GM04503 (cell line): ENCODE results near the gene DPYSL4.

Experiments used
- DNase-seq: peaks from one replicate; pipeline ENCODE4 v3.0.0-alpha.2; 2012; ENCODE audit warnings: low read depth

The DPYSL4 gene

GRCh38 chr10:132163826-132164515 is 22.8 kb upstream of the DPYSL4 start:
- no peak for DNase-seq

- DNase-seq, result no peak
Observed at GRCh38 chr10:132164761-132165278, 21.9 kb upstream of the DPYSL4 start.

- DNase-seq, result no peak
Observed at GRCh38 chr10:132165416-132165980, 21.2 kb upstream of the DPYSL4 start.

GRCh38 chr10:132166216-132166950 is 20.4 kb upstream of the DPYSL4 start:
- no peak for DNase-seq

GRCh38 chr10:132167041-132167674 is 19.6 kb upstream of the DPYSL4 start:
- DNase-seq, result no peak

- no peak for DNase-seq
Observed at GRCh38 chr10:132167976-132168375, 18.8 kb upstream of the DPYSL4 start.

GRCh38 chr10:132168571-132169030 is 18.1 kb upstream of the DPYSL4 start:
- DNase-seq, result no peak

- no peak for DNase-seq
Observed at GRCh38 chr10:132169031-132169765, 17.6 kb upstream of the DPYSL4 start.

GRCh38 chr10:132169766-132170560 is 16.8 kb upstream of the DPYSL4 start:
- no peak for DNase-seq

- no peak for DNase-seq
Observed at GRCh38 chr10:132170561-132171361, 16.0 kb upstream of the DPYSL4 start.

GRCh38 chr10:132172091-132173066 is 14.4 kb upstream of the DPYSL4 start:
- no peak for DNase-seq

- DNase-seq, result no peak
Observed at GRCh38 chr10:132173185-132173584, 13.6 kb upstream of the DPYSL4 start.

- DNase-seq, result no peak
Observed at GRCh38 chr10:132174237-132174636, 12.5 kb upstream of the DPYSL4 start.

GRCh38 chr10:132175408-132175807 is 11.3 kb upstream of the DPYSL4 start:
- no peak for DNase-seq

- no peak for DNase-seq
Observed at GRCh38 chr10:132175907-132176581, 10.7 kb upstream of the DPYSL4 start.

- DNase-seq, result no peak
Observed at GRCh38 chr10:132176623-132177500, 9.9 kb upstream of the DPYSL4 start.

GRCh38 chr10:132178046-132178445 is 8.7 kb upstream of the DPYSL4 start:
- no peak for DNase-seq
